Middle frontal gyrus (tissue), 1 donor: ENCODE data around the gene UBE4B.

ENCODE experiments used
- DNase-seq: peaks from one replicate; pipeline ENCODE4 v3.0.0-alpha.2; 2015; ENCODE audit warnings: low spot score; ENCODE audit errors: extremely low spot score

Gene UBE4B

GRCh38 chr1:10033359-10033845 lies 644 bp downstream of the UBE4B start:
- no peak for DNase-seq

- no peak for DNase-seq
Measured at GRCh38 chr1:10042746-10043145, 10.0 kb downstream of the UBE4B start.

- DNase-seq: no peak
Measured at GRCh38 chr1:10045480-10046355, 13.0 kb downstream of the UBE4B start.

- DNase-seq: no peak
Measured at GRCh38 chr1:10046356-10047085, 13.8 kb downstream of the UBE4B start.

- DNase-seq: no peak
Measured at GRCh38 chr1:10048601-10049000, 15.8 kb downstream of the UBE4B start.

GRCh38 chr1:10050611-10051010 lies 17.9 kb downstream of the UBE4B start:
- no peak for DNase-seq

- no peak for DNase-seq
Measured at GRCh38 chr1:10051656-10052055, 18.9 kb downstream of the UBE4B start.

GRCh38 chr1:10052347-10052746 lies 19.6 kb downstream of the UBE4B start:
- DNase-seq: no peak

GRCh38 chr1:10054465-10054864 lies 21.7 kb downstream of the UBE4B start:
- DNase-seq: no peak

- no peak for DNase-seq
Measured at GRCh38 chr1:10056599-10056987, 23.8 kb downstream of the UBE4B start.

- no peak for DNase-seq
Measured at GRCh38 chr1:10057343-10057742, 24.6 kb downstream of the UBE4B start.

GRCh38 chr1:10057796-10058195 lies 25.0 kb downstream of the UBE4B start:
- DNase-seq: no peak

GRCh38 chr1:10059342-10059718 lies 26.6 kb downstream of the UBE4B start:
- no peak for DNase-seq

- no peak for DNase-seq
Measured at GRCh38 chr1:10060311-10061100, 27.7 kb downstream of the UBE4B start.

- DNase-seq: no peak
Measured at GRCh38 chr1:10061276-10061675, 28.5 kb downstream of the UBE4B start.

- no peak for DNase-seq
Measured at GRCh38 chr1:10063878-10064277, 31.1 kb downstream of the UBE4B start.

GRCh38 chr1:10064416-10065343 lies 31.9 kb downstream of the UBE4B start:
- no peak for DNase-seq

- no peak for DNase-seq
Measured at GRCh38 chr1:10065344-10065685, 32.6 kb downstream of the UBE4B start.

GRCh38 chr1:10065760-10066159 lies 33.0 kb downstream of the UBE4B start:
- DNase-seq: no peak

- no peak for DNase-seq
Measured at GRCh38 chr1:10068605-10069294, 36.0 kb downstream of the UBE4B start.
